Fibroblast of the aortic adventitia (primary cell): ENCODE measurements around the gene PPARA. TPM values are rescaled to one million over a fixed set of nuclear protein-coding genes. Genes with fewer than 3 reads are reported as not detected.

Experiments used
- DNase-seq: peaks from one replicate; pipeline ENCODE4 v3.0.0-alpha.2; 2010; ENCODE audit warnings: low read depth
- H3K4me3 ChIP-seq: 2 replicates; pipeline ENCODE4 v1.5.1; 2011; ENCODE audit warnings: low read depth, mild to moderate bottlenecking, control low read depth, low read length, moderate library complexity
- CTCF ChIP-seq: IDR thresholded peaks from 2 replicates; pipeline ENCODE4 v1.5.1; 2011; ENCODE audit warnings: mild to moderate bottlenecking, low read length, control low read depth, inconsistent platforms; ENCODE audit not compliant: insufficient read depth
- total RNA-seq: library from RNA; depleted of rRNA; stranded (reverse); fragments of >200 nt; gene quantifications from 2 replicates; pipeline ENCODE4 v1.2.3, GENCODE V29; 2012; ENCODE audit warnings: low replicate concordance

The PPARA gene
- total RNA-seq, 1 donor: 13.4 TPM

- no peak for DNase-seq
Measured at GRCh38 chr22:46113910-46114517, 36.3 kb upstream of the PPARA start.

GRCh38 chr22:46114518-46115387 is 35.6 kb upstream of the PPARA start:
- DNase-seq: no peak
- H3K4me3 ChIP-seq: no peak overlapping the region
- TF ChIP-seq CTCF: no peak

More at GRCh38 chr22:46113910-46114517, 36.3 kb upstream of the PPARA start:
- no peak for TF ChIP-seq CTCF
- no peak overlapping the region for H3K4me3 ChIP-seq

- H3K4me3 ChIP-seq: no peak overlapping the region
- TF ChIP-seq CTCF: no peak
- no peak for DNase-seq
Measured at GRCh38 chr22:46115388-46115678, 35.0 kb upstream of the PPARA start.

- H3K4me3 ChIP-seq: no peak overlapping the region
- TF ChIP-seq CTCF: no peak
- DNase-seq: no peak
Measured at GRCh38 chr22:46115755-46116490, 34.4 kb upstream of the PPARA start.

GRCh38 chr22:46116491-46116958 is 33.8 kb upstream of the PPARA start:
- no peak overlapping the region for H3K4me3 ChIP-seq
- TF ChIP-seq CTCF: peak; percentile 66
- DNase-seq: peak; percentile 76

- DNase-seq: no peak
- no peak for TF ChIP-seq CTCF
- no peak overlapping the region for H3K4me3 ChIP-seq
Measured at GRCh38 chr22:46117206-46118199, 32.8 kb upstream of the PPARA start.
